H1 (cell line): ENCODE data around the gene SLC37A1.
A peak's percentile ranks its signal among the peaks of the same experiment; 100 is the strongest.

ENCODE experiments used
- BACH1 ChIP-seq: IDR thresholded peaks from 2 replicates; pipeline ENCODE4 v1.6.1; 2012; ENCODE audit warnings: low read length, improper control_type of control experiment
- CEBPB ChIP-seq: IDR thresholded peaks from 2 replicates; pipeline ENCODE4 v1.6.1; 2012; ENCODE audit warnings: low read depth, low read length
- EZH2 ChIP-seq: fragments of 200-600 bp; sonication (generic); IDR thresholded peaks from 2 replicates; pipeline ENCODE4 v1.7.1; 2012; ENCODE audit warnings: low read depth, mild to moderate bottlenecking, moderate library complexity, low read length, inconsistent platforms; ENCODE audit not compliant: severe bottlenecking
- RBBP5 ChIP-seq: IDR thresholded peaks from 2 replicates; pipeline ENCODE4 v1.7.1; 2012; ENCODE audit warnings: low read depth, mild to moderate bottlenecking, inconsistent platforms, low read length, moderate library complexity, borderline replicate concordance
- TEAD4 ChIP-seq: IDR thresholded peaks from 2 replicates; pipeline ENCODE4 v1.6.1; 2012; ENCODE audit warnings: low read depth, low read length, inconsistent platforms, mixed read lengths
- TF ChIP-seq, protein P1 (sequence below), 3 experiments: IDR thresholded peaks; 1 replicate in 2 of 3; 2 replicates in 1 of 3; pipeline versions ENCODE4 v1.5.1 to v1.6.1; 2011; ENCODE audit warnings: low read length in 3 of 3, mild to moderate bottlenecking in 3 of 3, inconsistent platforms in 2 of 3, low read depth in 1 of 3, moderate library complexity in 1 of 3; ENCODE audit not compliant: insufficient read depth in 1 of 3; ENCODE audit errors: control extremely low read depth in 1 of 3
- TF ChIP-seq, protein P2 (sequence below): fragments of 300-600 bp; sonication (generic); IDR thresholded peaks from 2 replicates; pipeline ENCODE4 v1.7.1; 2012; ENCODE audit warnings: low read length, moderate library complexity, mild to moderate bottlenecking, inconsistent platforms; ENCODE audit not compliant: insufficient replicate concordance

DNA sequence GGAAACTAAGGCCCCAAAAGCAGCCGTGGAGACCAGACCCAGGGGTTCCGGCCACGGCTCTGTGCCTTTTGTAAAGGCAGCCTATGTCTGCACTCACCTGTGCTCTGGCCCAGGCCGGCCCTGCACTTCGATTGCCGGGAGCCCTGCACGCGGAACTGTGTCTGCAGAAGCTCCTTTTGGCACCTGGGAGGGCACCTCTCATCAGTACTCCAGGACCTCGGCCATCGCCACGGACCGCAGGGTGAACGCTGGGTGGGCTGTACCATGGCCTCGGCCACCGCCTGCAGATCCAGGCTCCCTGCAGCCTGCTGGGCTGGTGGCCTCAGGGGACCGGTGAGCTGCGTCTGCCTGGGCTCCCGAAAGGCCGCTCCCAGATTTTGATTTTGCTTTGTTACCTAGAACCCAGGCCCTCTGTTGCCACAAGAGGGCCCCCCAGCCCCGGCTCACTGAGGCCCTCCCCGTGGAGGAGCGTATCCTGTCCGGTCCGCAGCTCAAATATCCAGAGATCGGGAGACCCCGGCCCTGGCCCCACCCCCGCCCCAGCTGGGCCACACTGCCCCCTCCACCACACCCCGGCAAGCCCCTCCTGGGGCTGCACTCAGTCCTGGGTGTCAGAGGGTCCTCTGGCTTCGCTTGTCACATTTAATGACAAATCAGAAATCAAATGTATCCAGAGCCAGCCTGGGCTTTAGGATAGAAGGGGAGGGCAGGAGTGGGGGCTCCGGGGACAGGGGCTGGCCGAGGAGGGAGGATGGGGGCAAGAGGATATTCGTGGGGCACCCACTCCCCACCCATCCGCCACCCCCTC lies 79.6 kb downstream of the SLC37A1 start:
- TF ChIP-seq, protein P1, sequence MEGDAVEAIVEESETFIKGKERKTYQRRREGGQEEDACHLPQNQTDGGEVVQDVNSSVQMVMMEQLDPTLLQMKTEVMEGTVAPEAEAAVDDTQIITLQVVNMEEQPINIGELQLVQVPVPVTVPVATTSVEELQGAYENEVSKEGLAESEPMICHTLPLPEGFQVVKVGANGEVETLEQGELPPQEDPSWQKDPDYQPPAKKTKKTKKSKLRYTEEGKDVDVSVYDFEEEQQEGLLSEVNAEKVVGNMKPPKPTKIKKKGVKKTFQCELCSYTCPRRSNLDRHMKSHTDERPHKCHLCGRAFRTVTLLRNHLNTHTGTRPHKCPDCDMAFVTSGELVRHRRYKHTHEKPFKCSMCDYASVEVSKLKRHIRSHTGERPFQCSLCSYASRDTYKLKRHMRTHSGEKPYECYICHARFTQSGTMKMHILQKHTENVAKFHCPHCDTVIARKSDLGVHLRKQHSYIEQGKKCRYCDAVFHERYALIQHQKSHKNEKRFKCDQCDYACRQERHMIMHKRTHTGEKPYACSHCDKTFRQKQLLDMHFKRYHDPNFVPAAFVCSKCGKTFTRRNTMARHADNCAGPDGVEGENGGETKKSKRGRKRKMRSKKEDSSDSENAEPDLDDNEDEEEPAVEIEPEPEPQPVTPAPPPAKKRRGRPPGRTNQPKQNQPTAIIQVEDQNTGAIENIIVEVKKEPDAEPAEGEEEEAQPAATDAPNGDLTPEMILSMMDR (IDR thresholded peaks at IDR 0.05; ENCODE audit: control extremely low read depth in 1 of 3, insufficient read depth in 1 of 3, low read depth in 1 of 3, low read length in 3 of 3): peak; percentile 61 to 92 (median 72)
- no peak for TF ChIP-seq BACH1
- no peak for TF ChIP-seq TEAD4
- TF ChIP-seq, protein P2, sequence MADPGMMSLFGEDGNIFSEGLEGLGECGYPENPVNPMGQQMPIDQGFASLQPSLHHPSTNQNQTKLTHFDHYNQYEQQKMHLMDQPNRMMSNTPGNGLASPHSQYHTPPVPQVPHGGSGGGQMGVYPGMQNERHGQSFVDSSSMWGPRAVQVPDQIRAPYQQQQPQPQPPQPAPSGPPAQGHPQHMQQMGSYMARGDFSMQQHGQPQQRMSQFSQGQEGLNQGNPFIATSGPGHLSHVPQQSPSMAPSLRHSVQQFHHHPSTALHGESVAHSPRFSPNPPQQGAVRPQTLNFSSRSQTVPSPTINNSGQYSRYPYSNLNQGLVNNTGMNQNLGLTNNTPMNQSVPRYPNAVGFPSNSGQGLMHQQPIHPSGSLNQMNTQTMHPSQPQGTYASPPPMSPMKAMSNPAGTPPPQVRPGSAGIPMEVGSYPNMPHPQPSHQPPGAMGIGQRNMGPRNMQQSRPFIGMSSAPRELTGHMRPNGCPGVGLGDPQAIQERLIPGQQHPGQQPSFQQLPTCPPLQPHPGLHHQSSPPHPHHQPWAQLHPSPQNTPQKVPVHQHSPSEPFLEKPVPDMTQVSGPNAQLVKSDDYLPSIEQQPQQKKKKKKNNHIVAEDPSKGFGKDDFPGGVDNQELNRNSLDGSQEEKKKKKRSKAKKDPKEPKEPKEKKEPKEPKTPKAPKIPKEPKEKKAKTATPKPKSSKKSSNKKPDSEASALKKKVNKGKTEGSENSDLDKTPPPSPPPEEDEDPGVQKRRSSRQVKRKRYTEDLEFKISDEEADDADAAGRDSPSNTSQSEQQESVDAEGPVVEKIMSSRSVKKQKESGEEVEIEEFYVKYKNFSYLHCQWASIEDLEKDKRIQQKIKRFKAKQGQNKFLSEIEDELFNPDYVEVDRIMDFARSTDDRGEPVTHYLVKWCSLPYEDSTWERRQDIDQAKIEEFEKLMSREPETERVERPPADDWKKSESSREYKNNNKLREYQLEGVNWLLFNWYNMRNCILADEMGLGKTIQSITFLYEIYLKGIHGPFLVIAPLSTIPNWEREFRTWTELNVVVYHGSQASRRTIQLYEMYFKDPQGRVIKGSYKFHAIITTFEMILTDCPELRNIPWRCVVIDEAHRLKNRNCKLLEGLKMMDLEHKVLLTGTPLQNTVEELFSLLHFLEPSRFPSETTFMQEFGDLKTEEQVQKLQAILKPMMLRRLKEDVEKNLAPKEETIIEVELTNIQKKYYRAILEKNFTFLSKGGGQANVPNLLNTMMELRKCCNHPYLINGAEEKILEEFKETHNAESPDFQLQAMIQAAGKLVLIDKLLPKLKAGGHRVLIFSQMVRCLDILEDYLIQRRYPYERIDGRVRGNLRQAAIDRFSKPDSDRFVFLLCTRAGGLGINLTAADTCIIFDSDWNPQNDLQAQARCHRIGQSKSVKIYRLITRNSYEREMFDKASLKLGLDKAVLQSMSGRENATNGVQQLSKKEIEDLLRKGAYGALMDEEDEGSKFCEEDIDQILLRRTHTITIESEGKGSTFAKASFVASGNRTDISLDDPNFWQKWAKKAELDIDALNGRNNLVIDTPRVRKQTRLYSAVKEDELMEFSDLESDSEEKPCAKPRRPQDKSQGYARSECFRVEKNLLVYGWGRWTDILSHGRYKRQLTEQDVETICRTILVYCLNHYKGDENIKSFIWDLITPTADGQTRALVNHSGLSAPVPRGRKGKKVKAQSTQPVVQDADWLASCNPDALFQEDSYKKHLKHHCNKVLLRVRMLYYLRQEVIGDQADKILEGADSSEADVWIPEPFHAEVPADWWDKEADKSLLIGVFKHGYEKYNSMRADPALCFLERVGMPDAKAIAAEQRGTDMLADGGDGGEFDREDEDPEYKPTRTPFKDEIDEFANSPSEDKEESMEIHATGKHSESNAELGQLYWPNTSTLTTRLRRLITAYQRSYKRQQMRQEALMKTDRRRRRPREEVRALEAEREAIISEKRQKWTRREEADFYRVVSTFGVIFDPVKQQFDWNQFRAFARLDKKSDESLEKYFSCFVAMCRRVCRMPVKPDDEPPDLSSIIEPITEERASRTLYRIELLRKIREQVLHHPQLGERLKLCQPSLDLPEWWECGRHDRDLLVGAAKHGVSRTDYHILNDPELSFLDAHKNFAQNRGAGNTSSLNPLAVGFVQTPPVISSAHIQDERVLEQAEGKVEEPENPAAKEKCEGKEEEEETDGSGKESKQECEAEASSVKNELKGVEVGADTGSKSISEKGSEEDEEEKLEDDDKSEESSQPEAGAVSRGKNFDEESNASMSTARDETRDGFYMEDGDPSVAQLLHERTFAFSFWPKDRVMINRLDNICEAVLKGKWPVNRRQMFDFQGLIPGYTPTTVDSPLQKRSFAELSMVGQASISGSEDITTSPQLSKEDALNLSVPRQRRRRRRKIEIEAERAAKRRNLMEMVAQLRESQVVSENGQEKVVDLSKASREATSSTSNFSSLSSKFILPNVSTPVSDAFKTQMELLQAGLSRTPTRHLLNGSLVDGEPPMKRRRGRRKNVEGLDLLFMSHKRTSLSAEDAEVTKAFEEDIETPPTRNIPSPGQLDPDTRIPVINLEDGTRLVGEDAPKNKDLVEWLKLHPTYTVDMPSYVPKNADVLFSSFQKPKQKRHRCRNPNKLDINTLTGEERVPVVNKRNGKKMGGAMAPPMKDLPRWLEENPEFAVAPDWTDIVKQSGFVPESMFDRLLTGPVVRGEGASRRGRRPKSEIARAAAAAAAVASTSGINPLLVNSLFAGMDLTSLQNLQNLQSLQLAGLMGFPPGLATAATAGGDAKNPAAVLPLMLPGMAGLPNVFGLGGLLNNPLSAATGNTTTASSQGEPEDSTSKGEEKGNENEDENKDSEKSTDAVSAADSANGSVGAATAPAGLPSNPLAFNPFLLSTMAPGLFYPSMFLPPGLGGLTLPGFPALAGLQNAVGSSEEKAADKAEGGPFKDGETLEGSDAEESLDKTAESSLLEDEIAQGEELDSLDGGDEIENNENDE: no peak
- TF ChIP-seq RBBP5: no peak
- no peak for TF ChIP-seq CEBPB
- no peak for TF ChIP-seq EZH2
